Mammary epithelial cell (primary cell): Measurements from ENCODE around the gene OR11A1.

ENCODE experiments used
- CTCF ChIP-seq, 2 donors: IDR thresholded peaks in 1 of 2; conservative IDR thresholded peaks in 1 of 2; 2 replicates each; pipeline ENCODE4 v1.5.1; 2011 to 2012; ENCODE audit warnings: inconsistent platforms in 2 of 2, low read length in 2 of 2, mild to moderate bottlenecking in 2 of 2, control low read depth in 1 of 2, low read depth in 1 of 2; ENCODE audit not compliant: insufficient read depth in 1 of 2; ENCODE audit errors: extremely low read depth in 1 of 2
- EZH2 ChIP-seq: IDR thresholded peaks from 2 replicates; pipeline ENCODE4 v1.6.1; 2012; ENCODE audit warnings: low read length, inconsistent platforms, borderline replicate concordance

- TF ChIP-seq CTCF (conservative IDR thresholded peaks at IDR 0.05 in 1 of 2, IDR thresholded peaks at IDR 0.05 in 1 of 2; ENCODE audit: extremely low read depth in 1 of 2, insufficient read depth in 1 of 2, low read depth in 1 of 2, low read length in 2 of 2), result no peak
- TF ChIP-seq EZH2, result no peak
Measured at GRCh38 chr6:29488874-29489273, 32.0 kb upstream of the OR11A1 start.
